DMS 273 (cell line): Measurements from ENCODE around the gene RTF1.
"Not testable (repeated sequence)": the region's sequence is repeated elsewhere in the genome, so short reads cannot be mapped to it uniquely, and the experiment has no call there.

Source experiments
- DNase-seq: peaks from one replicate; lab custom pipeline; 2025; ENCODE audit not compliant: unreplicated experiment; lab: John Stamatoyannopoulos, UW

Gene RTF1

GRCh38 chr15:41435037-41435786 is 18.3 kb downstream of the RTF1 start:
- DNase-seq, result no peak

- DNase-seq, result no peak
Observed at GRCh38 chr15:41437448-41437847, 20.6 kb downstream of the RTF1 start.

GRCh38 chr15:41438206-41438605 is 21.3 kb downstream of the RTF1 start:
- DNase-seq, result no peak

- DNase-seq, result not testable (repeated sequence)
Observed at GRCh38 chr15:41438745-41439144, 21.9 kb downstream of the RTF1 start.

- no peak for DNase-seq
Observed at GRCh38 chr15:41443275-41443674, 26.4 kb downstream of the RTF1 start.

DNA sequence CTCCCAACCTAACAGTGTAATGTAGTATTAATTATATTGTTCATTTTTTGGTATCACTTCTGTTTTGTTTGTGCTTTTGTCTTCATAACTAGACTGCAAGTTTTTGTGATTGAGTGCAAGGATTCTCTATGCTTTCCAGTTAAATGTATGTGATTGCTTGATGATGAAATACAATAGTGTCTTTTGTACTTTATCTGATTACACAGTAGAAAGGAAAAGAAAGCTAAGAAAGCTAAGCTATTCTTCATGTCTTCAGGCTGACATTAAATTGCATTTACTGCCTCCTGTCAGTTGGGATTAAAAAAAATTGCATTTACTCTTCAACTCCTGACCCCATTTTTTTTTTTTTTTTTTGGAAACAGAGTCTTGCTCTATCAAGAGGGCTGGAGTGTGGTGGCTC is 28.5 kb downstream of the RTF1 start:
- DNase-seq, result no peak

DNA sequence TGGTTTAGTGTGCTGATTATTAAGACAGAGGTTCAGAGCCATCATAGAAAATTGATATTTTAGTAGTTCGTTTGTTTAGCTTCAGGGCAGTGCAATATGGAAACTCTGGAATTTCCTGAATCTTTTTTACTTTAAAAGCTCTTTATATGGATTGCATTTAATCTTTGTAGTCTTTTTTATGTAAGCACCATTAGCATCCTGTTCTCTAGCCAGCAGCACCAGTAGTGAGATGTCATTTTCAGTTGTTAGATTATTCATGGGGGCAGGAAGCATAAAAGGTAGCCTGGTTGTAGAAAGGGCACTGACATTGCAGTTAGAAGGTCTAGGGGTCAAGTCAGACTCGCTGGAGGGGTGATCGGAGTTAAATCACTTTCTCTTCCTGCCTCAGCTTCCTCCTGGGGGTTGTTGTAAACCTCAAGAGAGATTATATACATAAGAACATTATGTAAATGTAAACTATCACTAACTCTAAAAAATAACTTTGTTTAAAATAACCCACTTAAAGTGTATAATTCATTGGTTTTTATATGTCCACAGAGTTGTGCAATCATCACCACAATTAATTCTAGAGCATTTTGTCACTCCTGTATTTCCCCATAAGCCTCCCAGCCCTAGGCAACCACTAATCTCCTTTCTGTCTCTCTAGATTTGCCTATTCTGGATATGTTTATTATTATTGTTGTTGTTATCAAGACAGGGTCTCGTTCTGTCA is 45.3 kb downstream of the RTF1 start:
- no peak for DNase-seq

GRCh38 chr15:41464889-41465580 is 48.1 kb downstream of the RTF1 start:
- DNase-seq, result no peak

GRCh38 chr15:41465822-41466421 is 49.0 kb downstream of the RTF1 start:
- DNase-seq, result peak; percentile 58

DNA sequence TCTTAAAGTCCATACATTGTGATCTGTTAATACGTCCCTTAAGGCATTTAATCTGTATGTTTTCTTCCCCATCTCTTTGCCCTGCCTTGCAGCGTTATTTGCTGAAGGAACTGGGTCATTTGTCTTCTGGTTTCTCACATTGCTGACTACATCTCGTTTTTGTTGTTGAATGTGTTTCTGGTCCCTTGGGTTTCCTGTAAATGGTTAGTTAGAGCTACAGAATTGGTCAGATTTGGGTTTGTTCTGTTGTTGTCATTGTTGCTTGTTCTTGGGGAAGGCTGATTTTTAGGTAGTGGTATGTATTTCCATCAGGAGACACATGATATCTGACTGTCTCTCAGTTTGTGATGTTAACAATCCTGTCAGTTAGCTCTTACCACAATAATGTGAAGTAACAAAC is 49.8 kb downstream of the RTF1 start:
- no peak for DNase-seq

DNA sequence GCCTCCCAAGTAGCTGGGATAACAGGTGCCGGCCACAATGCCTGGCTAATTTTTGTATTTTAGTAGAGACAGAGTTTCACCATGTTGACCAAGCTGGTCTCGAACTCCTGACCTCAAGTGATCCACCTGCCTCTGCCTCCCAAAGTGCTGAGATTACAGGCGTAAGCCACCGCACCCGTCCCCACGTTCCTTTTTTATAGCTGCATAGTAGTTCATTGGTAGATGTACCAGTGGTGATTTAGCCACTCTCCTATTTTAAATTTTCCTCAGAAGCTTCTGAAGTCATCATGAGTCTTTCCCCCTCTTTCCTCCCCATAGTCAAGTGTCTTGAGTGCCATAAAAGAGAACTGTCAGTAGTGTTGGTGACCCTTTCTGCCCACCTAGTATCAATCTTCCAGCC is 52.7 kb downstream of the RTF1 start:
- DNase-seq, result not testable (repeated sequence)

DNA sequence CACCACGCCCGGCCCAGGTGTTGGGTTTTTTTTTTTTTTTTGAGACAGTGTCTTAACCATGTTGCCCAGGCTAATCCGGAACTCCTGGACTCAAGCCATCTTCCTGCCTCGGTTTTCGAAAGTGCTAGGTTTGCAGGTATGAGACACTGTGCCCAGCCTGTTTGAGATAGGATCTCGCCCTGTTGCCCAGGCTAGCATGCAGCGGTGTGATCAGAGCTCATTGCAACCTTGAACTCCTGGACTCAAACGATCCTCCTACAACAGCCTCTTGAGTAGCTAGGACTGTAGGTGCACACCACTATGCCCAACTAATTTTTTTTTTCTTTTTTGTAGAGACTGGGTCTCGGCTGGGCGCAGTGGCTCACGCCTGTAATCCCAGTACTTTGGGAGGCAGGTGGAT is 56.5 kb downstream of the RTF1 start:
- no peak for DNase-seq

GRCh38 chr15:41474436-41474835 is 57.5 kb downstream of the RTF1 start:
- no peak for DNase-seq

DNA sequence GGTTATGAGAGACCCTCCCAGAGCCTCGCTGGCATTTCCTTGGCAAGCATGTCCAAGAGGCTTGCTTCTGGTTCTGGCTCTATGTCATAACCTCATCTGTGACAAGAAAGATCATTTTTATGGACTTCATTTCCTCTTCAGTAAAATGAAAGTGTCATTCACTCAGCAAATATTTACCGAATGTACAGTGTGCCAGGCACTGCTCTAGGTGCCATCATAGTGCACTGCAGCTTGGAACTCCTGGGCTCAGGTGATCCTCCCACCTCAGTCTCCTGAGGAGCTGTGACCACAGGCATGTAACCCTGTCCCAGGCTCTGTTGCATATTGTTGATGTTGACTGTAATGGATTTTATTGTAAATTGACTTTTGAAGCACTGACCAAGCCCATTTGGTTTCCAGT is 58.0 kb downstream of the RTF1 start:
- no peak for DNase-seq

DNA sequence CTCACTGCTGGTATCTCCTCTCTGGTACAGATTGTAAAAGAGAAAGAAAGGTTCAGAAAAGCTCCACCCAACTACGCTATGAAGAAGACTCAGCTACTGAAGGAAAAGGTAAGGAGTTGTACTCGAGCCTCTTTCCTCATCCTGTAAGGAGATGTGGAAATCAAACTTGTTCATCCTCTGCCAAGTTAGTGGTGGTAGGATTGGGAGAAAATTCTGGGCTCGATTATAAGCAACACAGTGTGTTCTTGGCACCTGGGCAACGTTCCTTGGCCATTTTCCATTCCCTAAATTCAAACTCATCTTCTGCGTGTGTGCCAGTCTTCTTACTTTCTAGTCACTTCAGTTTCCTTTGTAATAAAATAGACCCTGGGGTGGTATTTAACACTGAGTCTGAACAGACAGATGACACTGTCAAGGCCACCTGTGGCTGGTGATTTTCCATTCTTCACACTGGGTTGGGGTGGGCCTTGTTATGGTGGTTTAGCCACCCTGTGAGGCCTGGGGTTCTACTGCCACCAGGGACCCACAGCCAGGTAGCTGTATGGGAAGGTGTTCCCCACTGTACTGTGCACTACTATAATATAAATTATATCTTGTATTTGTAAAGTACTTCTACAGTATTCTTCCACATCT is 59.6 kb downstream of the RTF1 start:
- DNase-seq, result no peak

- DNase-seq, result no peak
Observed at GRCh38 chr15:41480396-41481140, 63.7 kb downstream of the RTF1 start.

GRCh38 chr15:41482110-41482877 is 65.4 kb downstream of the RTF1 start:
- no peak for DNase-seq

- no peak for DNase-seq
Observed at GRCh38 chr15:41483115-41483514, 66.2 kb downstream of the RTF1 start.

DNA sequence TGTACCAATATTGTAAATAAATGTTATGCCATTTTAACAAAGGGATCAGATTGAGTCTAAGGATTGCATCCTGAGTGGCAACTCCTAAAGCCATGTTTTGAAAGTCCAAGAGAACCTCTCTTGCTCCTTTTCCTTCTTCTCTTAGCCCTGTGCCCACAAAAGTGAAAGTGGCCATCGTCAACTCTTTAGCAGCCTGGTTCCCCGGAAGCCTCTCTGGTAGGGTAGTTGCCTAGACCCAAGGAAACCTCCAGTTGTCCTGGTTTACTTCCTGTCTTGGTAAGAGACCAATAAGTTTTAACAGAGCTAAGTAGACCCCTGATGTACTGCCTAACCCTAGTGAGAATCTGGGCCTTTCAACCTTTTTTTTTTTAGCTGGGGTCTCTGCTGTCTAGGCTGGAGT is 66.6 kb downstream of the RTF1 start:
- no peak for DNase-seq
